Astrocyte of the spinal cord (primary cell): ENCODE results near the gene TEX10.
"Not testable (repeated sequence)": the region's sequence is repeated elsewhere in the genome, so short reads cannot be mapped to it uniquely, and the experiment has no call there.

Experiments
- DNase-seq: peaks from one replicate; pipeline ENCODE4 v3.0.0; 2011; ENCODE audit warnings: low read depth, low spot score
- H3K4me3 ChIP-seq: 2 replicates; pipeline ENCODE4 v1.5.1; 2011; ENCODE audit warnings: low read depth, mild to moderate bottlenecking, low read length, moderate library complexity
- in situ Hi-C: cut with HindIII; loops from 2 replicates; pipeline ENCODE4 v1.10.0; 2017; ENCODE audit warnings: low sequenced_read_pairs
- TF ChIP-seq, protein P1 (sequence below): IDR thresholded peaks from 2 replicates; pipeline ENCODE4 v1.5.1; 2012; ENCODE audit warnings: low read depth, mild to moderate bottlenecking, low read length, inconsistent platforms

The TEX10 gene

DNA sequence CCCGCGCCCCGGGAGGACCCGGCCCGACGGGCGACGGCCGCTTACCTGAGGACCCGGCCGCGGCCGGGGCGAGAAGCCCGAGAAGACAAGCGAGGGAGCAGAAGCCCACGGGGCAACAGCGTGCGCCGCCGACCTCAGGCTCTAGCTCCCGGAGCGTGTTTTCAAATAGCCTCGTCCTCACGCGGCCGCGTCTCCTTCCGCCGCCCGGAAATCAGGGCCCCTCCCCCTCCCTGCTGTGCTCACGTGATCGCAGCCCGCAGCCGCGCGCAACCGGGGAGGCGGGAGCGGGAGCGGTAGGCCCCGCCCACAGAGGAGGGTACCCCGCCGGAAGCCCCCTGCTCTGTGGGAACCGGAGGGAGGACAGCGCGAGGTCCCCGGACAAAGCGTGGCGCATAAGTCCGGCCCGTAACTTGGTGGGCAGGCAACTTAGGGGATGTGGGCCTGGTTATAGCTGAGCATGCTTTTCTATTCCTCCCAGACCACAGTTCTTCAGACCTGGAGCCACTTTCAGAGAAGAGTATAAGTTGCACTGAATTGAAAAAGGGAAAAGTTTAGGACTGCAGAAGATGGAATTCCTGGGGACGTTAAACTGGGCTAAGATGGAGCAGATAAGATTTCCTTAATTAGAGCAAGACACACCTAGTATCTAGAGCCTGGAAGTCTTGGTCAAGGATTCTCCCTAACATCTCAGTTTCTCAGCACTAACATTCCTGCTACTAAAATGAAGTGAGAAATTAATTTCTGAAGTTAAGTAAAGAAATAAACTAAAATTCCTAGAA, at the start of gene TEX10:
TSS of gene TEX10 (minus strand) at position 216 of the 779 bp plus-strand sequence. CDS start 3,579 bp downstream, outside the sequence.
- TF ChIP-seq, protein P1, sequence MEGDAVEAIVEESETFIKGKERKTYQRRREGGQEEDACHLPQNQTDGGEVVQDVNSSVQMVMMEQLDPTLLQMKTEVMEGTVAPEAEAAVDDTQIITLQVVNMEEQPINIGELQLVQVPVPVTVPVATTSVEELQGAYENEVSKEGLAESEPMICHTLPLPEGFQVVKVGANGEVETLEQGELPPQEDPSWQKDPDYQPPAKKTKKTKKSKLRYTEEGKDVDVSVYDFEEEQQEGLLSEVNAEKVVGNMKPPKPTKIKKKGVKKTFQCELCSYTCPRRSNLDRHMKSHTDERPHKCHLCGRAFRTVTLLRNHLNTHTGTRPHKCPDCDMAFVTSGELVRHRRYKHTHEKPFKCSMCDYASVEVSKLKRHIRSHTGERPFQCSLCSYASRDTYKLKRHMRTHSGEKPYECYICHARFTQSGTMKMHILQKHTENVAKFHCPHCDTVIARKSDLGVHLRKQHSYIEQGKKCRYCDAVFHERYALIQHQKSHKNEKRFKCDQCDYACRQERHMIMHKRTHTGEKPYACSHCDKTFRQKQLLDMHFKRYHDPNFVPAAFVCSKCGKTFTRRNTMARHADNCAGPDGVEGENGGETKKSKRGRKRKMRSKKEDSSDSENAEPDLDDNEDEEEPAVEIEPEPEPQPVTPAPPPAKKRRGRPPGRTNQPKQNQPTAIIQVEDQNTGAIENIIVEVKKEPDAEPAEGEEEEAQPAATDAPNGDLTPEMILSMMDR, result no peak
- H3K4me3 ChIP-seq, result peak within 1 kb of the TSS; percentile 84
- in situ Hi-C loops, result no loop called here
- peak; percentile 88 for DNase-seq

DNA sequence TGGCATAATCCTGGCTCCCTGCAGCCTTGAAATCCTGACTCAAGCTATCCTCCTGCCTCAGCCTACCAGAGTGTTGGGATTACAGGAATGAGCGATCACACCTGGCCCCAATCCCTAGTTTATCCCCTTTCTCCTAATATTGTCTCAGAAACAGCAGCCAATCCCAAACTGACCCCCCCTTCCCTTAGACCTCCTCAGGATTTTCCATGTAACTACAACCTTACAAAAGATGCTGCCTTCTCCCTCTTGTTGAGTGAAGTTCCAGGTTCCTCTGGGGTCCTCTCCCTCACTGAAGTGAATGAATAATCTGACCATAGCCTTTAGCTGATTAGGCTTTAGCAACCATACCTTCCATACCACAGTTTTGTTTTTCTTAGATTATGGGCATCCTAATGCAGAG, 48.3 kb upstream of the TEX10 start:
- TF ChIP-seq, protein P1, result no peak
- in situ Hi-C loops, result no loop called here
- no peak overlapping the region for H3K4me3 ChIP-seq
- DNase-seq, result no peak

DNA sequence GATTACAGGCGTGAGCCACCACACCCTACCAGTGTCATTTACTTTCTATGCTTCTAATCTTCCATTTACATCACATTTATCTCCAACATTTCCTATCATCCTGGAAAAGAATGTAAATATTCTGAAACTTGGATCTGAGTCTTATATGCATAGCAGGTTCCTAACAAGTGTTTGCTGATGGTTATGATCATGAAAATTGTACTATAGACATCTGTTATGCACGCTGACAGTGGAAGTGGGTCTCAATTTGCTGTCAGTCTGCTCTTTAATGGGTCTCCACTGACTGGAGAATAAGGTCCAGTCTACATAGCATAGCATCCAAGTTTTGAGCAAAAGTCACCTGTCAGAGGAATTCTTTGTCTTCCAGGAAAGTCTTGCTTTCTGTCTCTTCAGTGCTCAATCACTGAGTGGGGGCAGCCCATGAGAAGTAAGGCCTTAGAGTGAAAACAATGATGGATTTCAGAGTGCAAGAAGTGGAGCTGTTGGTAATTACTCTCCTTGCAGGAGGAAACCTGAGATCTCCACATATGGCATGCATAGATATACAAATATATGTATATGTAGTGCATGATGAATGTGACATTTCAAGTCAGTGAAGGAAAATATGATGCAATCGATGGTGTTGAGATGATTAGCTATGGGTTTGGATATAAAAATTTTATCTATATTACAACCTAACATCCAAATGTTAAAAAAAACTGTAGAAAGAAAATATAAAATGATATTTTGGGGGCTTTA, 45.0 kb upstream of the TEX10 start:
- no peak for DNase-seq
- in situ Hi-C loops, result no loop called here

DNA sequence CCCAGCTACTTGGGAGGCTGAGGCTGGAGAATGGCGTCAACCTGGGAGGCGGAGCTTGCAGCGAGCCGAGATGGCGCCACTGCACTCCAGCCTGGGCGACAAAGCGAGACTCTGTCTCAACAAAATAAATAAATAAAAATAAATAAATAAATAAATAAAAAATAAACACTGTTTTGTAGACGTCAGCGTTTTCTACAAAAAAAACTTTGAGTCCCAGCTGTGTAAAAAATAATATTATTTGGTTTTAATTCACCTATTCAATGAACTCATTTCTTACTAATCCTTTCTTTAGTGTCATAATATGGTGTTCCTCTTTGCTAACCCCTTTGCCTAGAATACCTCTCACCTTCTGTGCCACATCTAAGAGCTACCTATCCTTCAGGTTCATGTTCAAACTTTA, 44.0 kb upstream of the TEX10 start:
- TF ChIP-seq, protein P1, result no peak
- no peak for DNase-seq
- in situ Hi-C loops, result no loop called here
- no peak overlapping the region for H3K4me3 ChIP-seq

More for the DNA sequence above, 45.0 kb upstream of the TEX10 start:
- H3K4me3 ChIP-seq, result no peak overlapping the region
- TF ChIP-seq, protein P1, result no peak

DNA sequence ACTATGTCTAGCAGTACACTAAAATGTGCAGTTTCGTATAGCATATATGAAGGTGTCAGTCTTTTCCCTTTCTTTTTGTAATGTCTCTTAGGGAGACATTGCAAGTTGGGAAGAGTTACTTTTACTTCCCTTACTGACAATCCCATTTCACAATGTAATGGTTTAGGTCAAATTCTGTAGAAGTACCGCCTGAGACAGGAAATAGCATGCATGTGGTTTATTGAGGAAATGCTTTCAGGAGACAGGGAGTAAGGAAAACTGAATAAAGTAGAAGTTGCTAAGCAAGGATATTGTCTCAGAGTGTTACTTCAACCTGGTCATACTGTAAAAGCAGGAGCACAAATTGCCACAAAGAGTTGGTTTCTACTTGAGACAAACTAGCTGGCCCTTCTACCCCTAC, 42.1 kb upstream of the TEX10 start:
- DNase-seq, result peak; percentile 17
- in situ Hi-C loops, result no loop called here
- TF ChIP-seq, protein P1, result no peak
- no peak overlapping the region for H3K4me3 ChIP-seq

DNA sequence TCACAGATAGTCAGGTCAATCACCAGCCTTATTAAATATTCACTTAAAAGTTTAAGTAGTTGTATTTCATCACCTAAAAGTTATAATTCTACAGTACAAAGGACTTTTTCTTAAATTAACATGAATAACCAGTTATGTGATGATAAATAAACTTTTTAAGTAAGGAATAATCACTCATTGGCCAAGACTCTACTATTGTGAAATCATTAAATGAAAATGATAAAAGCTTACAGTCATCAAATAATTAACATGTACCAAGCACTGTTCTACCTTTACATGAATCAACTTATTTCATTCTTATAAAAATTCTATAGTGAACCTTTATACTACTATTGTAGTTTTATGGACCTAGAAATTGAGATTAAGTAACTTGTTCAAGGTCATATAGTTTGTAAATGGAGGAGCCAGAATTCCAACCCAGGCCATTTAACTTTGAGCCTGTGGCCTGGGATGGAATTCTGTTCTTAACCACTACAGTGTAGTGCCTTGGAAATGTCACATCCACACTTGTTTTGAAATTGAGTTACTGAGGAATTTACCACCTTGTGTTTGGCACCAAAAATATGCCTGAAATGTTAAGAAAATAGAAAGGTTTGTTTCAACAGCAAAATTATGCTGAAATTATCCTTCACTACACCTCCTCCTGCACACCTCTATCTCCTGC, 41.4 kb upstream of the TEX10 start:
- TF ChIP-seq, protein P1, result no peak
- in situ Hi-C loops, result no loop called here
- no peak overlapping the region for H3K4me3 ChIP-seq

DNA sequence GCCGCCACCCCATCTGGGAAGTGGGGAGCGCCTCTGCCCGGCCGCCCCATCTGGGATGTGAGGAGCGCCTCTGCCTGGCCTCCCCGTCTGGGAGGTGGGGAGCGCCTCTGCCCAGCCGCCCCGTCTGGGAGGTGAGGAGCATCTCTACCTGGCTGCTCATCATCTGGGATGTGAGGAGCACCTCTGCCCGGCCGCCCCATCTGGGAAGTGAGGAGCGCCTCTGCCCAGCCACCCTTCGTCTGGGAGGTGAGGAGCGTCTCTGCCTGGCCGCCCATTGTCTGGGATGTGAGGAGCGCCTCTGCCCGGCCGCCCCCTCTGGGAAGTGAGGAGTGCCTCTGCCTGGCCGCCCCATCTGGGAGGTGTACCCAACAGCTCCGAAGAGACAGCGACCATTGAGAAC, 40.2 kb upstream of the TEX10 start:
- DNase-seq, in situ Hi-C loops: not testable (repeated sequence)

More for the DNA sequence above, 41.4 kb upstream of the TEX10 start:
- no peak for DNase-seq

More for the DNA sequence above, 40.2 kb upstream of the TEX10 start:
- H3K4me3 ChIP-seq, result not testable (repeated sequence)
